ENCODE results near the gene GDF10.

Gene GDF10, protein sequence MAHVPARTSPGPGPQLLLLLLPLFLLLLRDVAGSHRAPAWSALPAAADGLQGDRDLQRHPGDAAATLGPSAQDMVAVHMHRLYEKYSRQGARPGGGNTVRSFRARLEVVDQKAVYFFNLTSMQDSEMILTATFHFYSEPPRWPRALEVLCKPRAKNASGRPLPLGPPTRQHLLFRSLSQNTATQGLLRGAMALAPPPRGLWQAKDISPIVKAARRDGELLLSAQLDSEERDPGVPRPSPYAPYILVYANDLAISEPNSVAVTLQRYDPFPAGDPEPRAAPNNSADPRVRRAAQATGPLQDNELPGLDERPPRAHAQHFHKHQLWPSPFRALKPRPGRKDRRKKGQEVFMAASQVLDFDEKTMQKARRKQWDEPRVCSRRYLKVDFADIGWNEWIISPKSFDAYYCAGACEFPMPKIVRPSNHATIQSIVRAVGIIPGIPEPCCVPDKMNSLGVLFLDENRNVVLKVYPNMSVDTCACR

GRCh38 chr10:47299611-47300428 lies at the start of gene GDF10:
Gene GDF10, plus strand, starts transcription at chr10:47300197. Its CDS starts 455 bp downstream, at chr10:47300652.
- DNase-seq (ENCODE audit: low read depth, low spot score): no peak

- DNase-seq (ENCODE audit: low read depth, low spot score): no peak
Measured at GRCh38 chr10:47252093-47252780, 47.8 kb upstream of the GDF10 start.

DNA sequence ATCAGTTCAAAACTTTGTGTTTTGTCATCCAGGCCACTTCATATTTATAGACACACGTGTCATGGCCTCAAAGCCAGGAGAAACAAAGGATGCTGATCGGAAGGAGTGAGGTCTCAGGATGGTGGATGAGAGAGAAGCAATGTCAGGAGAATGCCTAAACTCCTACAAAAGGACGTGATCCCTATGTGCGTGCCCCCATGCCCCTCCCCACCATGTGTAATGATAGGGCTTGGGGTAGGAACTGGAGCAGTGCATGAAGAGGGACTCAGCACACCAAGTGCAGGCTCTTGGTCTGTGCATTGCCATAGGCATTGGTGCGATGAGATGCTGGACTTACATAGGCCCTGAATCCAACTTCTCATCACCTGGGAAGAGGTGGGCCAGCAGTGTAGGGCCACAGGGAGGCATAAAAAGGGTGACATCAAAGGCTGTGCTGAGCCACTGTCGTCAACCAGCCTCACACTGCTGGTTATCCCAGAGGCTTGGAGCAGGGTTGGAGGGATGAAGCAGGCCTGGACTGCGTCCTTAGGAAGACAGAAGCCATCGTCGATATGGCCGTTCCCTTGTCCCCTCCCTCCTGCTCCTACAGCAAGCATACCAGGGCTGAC lies 46.9 kb upstream of the GDF10 start:
- no peak for DNase-seq (ENCODE audit: low read depth, low spot score)

- no peak for DNase-seq (ENCODE audit: low read depth, low spot score)
Measured at GRCh38 chr10:47253651-47254375, 46.2 kb upstream of the GDF10 start.

DNA sequence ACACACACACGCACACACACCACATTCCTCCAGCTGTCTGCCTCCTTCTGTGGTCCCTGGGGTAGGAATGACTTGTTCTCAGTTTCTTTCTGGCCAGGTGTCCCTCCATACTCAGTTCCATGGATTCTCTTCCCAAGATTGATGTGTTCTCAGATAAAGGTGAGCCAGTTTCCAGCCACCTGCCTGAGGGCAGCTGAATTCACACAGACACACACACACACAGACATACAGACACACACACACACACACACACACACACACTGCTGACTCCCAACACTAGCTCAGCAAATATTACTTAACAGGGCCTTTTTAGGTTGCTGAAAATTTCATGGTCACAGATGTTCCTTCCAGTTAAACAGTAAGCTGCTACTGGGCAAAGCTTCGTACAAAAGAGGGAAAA lies 45.4 kb upstream of the GDF10 start:
- DNase-seq (ENCODE audit: low read depth, low spot score): no peak

DNA sequence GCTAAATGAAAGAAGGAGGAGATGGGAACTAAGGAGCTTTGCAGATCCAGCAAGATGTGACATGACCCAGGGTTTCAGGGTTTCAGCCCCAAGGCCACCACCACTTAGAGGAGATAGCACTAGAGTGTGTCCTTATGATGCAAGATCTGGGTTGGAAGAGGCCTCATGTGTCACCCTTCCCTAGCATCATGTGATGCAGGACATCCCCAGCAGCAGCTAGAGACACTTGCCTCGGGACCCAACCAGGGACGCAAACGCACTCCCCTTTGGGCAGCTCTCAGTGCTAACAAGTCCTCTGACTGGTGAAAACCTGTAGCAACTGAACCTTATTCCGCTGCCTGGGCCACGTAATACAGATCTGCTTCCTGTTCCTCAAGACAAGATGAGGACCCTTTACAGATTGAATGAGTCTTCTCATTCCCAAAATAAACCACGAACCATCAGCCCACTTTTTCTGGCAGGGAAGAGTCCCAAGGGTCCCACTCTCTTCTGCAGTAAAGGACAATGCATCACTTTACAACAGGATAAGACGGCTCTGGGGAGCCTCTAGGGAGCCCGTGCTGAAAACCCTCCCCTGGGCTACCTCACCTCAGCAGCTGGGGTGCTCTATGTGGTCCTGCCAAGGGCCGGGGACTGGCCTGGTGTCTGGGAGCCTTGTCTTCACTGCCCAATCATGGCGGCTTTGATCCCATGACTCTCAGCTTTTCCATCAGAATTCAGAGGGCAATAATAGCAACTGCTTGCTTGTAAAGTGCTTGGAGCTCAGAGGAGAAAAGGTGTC lies 44.8 kb upstream of the GDF10 start:
- no peak for DNase-seq (ENCODE audit: low read depth, low spot score)

GRCh38 chr10:47255866-47256265 lies 44.1 kb upstream of the GDF10 start:
- no peak for DNase-seq (ENCODE audit: low read depth, low spot score)

DNA sequence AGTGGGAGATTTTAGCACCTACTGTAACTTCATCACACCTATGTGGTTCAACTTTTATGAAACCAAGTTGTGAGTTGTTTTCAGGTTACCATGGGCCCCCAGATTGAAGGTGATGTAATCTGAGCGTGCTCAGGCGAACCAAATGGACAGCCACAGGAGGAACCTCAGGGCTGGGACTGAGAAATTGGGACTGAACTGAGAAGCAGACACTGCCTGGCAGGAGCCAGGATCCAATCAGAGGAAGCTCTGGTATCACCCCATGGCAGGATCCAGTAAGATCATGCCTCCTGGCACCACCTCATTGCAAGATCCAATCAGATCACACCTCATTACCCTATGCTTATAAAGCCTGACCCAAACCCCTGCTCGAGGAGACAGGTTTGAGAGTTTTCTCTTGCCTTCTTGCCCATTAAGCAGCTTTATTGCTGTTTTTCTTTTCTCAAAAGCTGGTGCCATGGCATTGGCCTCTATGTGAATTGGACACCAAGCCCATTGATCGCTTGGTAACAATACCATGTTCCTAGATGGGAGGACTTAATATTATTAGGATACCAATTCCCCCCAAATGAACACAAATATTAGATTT lies 43.2 kb upstream of the GDF10 start:
- no peak for DNase-seq (ENCODE audit: low read depth, low spot score)

GRCh38 chr10:47257396-47258120 lies 42.4 kb upstream of the GDF10 start:
- DNase-seq (ENCODE audit: low read depth, low spot score): no peak

DNA sequence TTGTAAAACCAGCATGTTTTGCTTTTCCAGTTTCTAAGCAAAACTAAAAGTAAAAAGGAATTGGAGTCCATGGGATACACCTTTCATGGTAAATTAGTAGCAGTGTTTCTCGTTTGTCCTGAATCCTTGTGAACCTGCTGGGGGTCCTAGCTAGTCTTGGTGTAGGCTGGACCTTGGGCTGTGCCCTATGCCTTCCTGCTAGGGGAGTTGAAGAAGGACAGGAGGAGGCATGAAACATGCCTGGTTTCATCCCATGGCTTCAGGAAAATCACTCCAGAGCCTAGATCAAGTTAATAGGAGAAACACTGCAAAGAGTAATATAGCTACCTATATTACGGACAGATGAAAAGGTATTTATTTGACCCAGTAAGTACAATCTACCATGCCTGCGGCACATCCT lies 41.1 kb upstream of the GDF10 start:
- no peak for DNase-seq (ENCODE audit: low read depth, low spot score)

DNA sequence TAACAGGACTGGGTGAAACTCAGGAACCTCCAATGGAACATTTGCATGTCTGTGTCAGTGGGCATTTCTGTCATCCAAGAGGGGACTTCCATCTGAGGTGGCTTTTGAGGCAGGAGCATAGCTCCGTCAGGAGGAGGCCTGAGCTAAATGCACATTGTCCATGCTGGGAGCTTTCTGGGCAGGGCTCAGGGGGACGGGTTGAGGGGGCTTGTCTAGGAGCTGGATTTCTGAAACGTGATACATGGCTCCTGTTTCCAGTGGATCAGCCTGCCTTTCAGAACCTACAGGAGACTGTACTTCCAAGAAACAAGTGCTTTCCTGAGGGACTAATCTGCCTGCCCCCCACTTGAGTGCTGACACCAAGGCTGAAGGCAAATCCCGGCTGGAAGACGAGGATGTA lies 40.5 kb upstream of the GDF10 start:
- no peak for DNase-seq (ENCODE audit: low read depth, low spot score)

GRCh38 chr10:47260505-47261111 lies 39.4 kb upstream of the GDF10 start:
- no peak for DNase-seq (ENCODE audit: low read depth, low spot score)

DNA sequence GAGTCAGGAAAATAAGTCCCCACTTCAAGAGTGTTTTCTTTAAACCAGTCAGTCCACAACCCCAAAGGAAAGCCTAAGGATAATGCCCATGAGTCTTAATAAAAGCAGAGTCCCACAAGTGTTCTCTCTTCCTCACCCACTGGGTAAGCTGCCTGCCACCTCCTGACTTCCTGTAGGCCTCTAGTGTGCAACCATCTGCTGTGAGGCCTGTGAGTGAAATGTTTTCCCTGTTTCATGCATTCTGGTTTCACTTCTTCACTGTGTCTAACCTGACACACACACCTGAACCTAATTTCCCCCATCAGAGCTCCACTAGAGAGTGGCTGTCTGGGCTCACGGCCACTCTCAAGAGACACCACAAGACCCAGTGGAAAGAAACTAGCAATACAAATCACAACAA lies 38.9 kb upstream of the GDF10 start:
- DNase-seq (ENCODE audit: low read depth, low spot score): no peak

DNA sequence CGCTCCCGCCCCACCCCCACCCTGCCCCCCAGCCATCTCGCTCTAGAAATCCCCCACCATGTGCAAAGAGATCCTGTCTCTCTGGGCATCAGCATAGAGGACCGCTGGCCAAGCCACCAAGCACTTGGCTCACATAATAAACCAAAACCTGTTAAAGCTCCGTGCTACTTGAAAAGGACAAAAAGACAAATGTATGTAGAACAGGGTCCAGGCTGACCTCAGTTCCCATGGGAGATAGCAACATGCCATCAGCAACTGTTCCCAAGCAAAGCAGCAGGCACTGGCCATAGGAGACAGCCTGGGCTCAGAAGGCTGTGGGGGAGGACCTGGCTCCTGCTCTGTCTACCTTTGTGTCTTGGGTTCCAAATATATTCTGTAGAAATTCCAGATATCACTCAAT lies 38.4 kb upstream of the GDF10 start:
- DNase-seq (ENCODE audit: low read depth, low spot score): no peak

- DNase-seq (ENCODE audit: low read depth, low spot score): no peak
Measured at GRCh38 chr10:47262606-47263533, 37.1 kb upstream of the GDF10 start.

- DNase-seq (ENCODE audit: low read depth, low spot score): no peak
Measured at GRCh38 chr10:47264797-47265281, 35.2 kb upstream of the GDF10 start.

GRCh38 chr10:47266602-47267001 lies 33.4 kb upstream of the GDF10 start:
- DNase-seq (ENCODE audit: low read depth, low spot score): no peak

DNA sequence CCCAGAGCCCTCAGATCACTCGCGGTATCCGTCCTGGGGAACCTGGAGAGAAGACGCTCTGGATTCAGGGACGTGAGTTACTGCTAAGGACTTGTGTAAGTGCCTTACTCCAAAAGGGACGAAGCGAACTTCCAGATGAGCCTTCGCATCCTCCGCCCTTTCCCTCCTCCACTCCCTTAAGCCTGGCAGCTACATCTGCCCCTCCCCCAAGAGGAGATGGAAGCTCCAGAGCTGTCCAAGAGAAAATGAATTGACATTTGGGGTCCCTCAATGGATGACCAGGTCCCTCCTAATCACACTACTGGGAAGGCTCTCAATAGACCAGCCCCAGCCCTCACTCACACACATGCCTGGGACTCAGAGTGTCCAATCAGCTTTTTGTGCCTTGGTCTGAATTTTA lies 31.3 kb upstream of the GDF10 start:
- DNase-seq (ENCODE audit: low read depth, low spot score): no peak

All from iPS DF 19.7 (cell line).